Fibroblast of lung (primary cell): ENCODE results near the gene KRTAP5-7.

Experiments
- CTCF ChIP-seq, 2 donors: IDR thresholded peaks in 1 of 2; conservative IDR thresholded peaks in 1 of 2; 1 replicate in 1 of 2; 2 replicates in 1 of 2; pipeline ENCODE4 v1.5.1; 2011 to 2012; ENCODE audit warnings: low read length in 2 of 2, control low read depth in 1 of 2, inconsistent platforms in 1 of 2, low read depth in 1 of 2, mild to moderate bottlenecking in 1 of 2
- EZH2 ChIP-seq: IDR thresholded peaks from 2 replicates; pipeline ENCODE4 v1.5.1; 2012; ENCODE audit warnings: low read length, control low read depth, mild to moderate bottlenecking; ENCODE audit errors: missing control alignments

- TF ChIP-seq CTCF (conservative IDR thresholded peaks at IDR 0.05 in 1 of 2, IDR thresholded peaks at IDR 0.05 in 1 of 2; ENCODE audit: low read depth in 1 of 2, low read length in 2 of 2) (no peak), EZH2 (no peak)
These were observed 36.9 kb upstream of the KRTAP5-7 start for GRCh38 chr11:71490044-71490730.
